ENCODE results near the gene KCNJ12. TPM values are rescaled to one million over a fixed set of nuclear protein-coding genes. Genes with fewer than 3 reads are reported as not detected.

KCNJ12 gene
- total and polyA plus RNA-seq, 2 of the 13 experiments (the other 11 are each of a cell fraction or from before 2014, with no cell fraction given) = not detected

GRCh38 chr17:21453144-21453898 lies 77.2 kb downstream of the KCNJ12 start:
- intact Hi-C loops (cut with micrococcal nuclease; ENCODE audit: unreplicated experiment) (loop anchor here (2.0 kb wide), 1 partner anchor 173 kb away; no protein-coding TSS in a partner anchor), in situ Hi-C loops (cut with HindIII; ENCODE audit: extremely low pct_ligation_motif_present, low pct_unique_long_range_greater_than_20kb) (loop anchor here (10.0 kb wide), 1 partner anchor 169 kb away; the partner anchor contains the start of gene MAP2K3)
- Histone ChIP-seq H3K4me1 (ENCODE audit: insufficient read depth, low read length) (peaks cover 5% of the 10 kb centered on the region; the same call in 1 of the 2 replicates), H2AFZ (ENCODE audit: low read length) (no peak overlapping the region), H4K20me1 (ENCODE audit: insufficient read depth, low read length) (no peaks in the 10 kb centered on the region), H3K9me3 (ENCODE audit: low read length) (no peaks in the 10 kb centered on the region), H3K27me3 (ENCODE audit: control insufficient read depth in 1 of 2, insufficient read depth in 2 of 2, low read length in 2 of 2) (peaks cover 1 to 14% of the 10 kb centered on the region in 2 experiments; a peak in 3 of 5 replicates), H3K36me3 (replicated peaks in 1 of 2; ENCODE audit: control insufficient read depth in 1 of 2, insufficient read depth in 2 of 2, low read length in 2 of 2) (no peaks in the 10 kb centered on the region), H3K9ac (ENCODE audit: insufficient read depth, low read depth, low read length) (no peak overlapping the region), H3K79me2 (ENCODE audit: insufficient read depth, low read length) (no peaks in the 10 kb centered on the region), H3K4me3 (replicated peaks in 1 of 3; ENCODE audit: insufficient read depth in 1 of 3, low read depth in 2 of 3, low read length in 3 of 3) (no peak overlapping the region), H3K4me2 (ENCODE audit: low read depth, low read length) (no peak overlapping the region), H3K27ac (ENCODE audit: extremely low read length, insufficient read depth, low read length) (no peak overlapping the region)
- ChIA-PET POLR2A (no interaction called here), CTCF (ENCODE audit: low intra/inter-chr PET ratio, low total read pairs) (no interaction called here)
- WGBS (ENCODE audit: low lambda C conversion rate) = 40% methylated on average over 15 of the region's 17 CpGs
- TF ChIP-seq AHDC1 (CRISPR knock-in tag; IDR thresholded peaks at IDR 0.05; ENCODE audit: borderline replicate concordance) = no peak
- no peak for TF ChIP-seq MTF2 (CRISPR knock-in tag; IDR thresholded peaks at IDR 0.05; ENCODE audit: borderline replicate concordance)
- no peak for TF ChIP-seq ZNF724P (CRISPR knock-in tag; IDR thresholded peaks at IDR 0.05; ENCODE audit: borderline replicate concordance)
- TF ChIP-seq EHMT2 (IDR thresholded peaks at IDR 0.05; ENCODE audit: borderline replicate concordance, low read depth, low read length) = no peak
- TF ChIP-seq GABPB1 (CRISPR knock-in tag; IDR thresholded peaks at IDR 0.05) = no peak
- no TSS peak for BruUV-seq (replicated peaks)
- FAIRE-seq = no peak
- DNase-seq (ENCODE audit: low spot score) = no peak
- ATAC-seq = 0 out of 3 replicates have a peak, but pooled peaks have one; percentile 8

Data from HepG2 (cell line).